ENCODE measurements around the gene APBB1IP. TPM values are rescaled to one million over a fixed set of nuclear protein-coding genes. Genes with fewer than 3 reads are reported as not detected.

The APBB1IP gene, protein sequence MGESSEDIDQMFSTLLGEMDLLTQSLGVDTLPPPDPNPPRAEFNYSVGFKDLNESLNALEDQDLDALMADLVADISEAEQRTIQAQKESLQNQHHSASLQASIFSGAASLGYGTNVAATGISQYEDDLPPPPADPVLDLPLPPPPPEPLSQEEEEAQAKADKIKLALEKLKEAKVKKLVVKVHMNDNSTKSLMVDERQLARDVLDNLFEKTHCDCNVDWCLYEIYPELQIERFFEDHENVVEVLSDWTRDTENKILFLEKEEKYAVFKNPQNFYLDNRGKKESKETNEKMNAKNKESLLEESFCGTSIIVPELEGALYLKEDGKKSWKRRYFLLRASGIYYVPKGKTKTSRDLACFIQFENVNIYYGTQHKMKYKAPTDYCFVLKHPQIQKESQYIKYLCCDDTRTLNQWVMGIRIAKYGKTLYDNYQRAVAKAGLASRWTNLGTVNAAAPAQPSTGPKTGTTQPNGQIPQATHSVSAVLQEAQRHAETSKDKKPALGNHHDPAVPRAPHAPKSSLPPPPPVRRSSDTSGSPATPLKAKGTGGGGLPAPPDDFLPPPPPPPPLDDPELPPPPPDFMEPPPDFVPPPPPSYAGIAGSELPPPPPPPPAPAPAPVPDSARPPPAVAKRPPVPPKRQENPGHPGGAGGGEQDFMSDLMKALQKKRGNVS
- total RNA-seq (not detected in 2 replicates), polyA plus RNA-seq (not detected in 2 replicates), polyA minus RNA-seq (not detected in 2 replicates), Bru-seq, nascent RNA (not detected), BruChase-seq, experiment 1, labeled RNA remaining after a 6-hour chase (not detected), BruChase-seq, experiment 2, labeled RNA remaining after a 2-hour chase (not detected)
- polyA plus RNA-seq (2011; cell fraction: cytosol; rRNA removed) = not detected in 2 replicates
- not detected in 2 replicates for polyA plus RNA-seq (2011; cell fraction: nucleus; rRNA removed)
- polyA plus RNA-seq (2012) = not detected in 2 replicates
- not detected for polyA minus RNA-seq (2011; cell fraction: cytosol; rRNA and poly(A)+ RNA removed)
- polyA minus RNA-seq (2011; cell fraction: nucleus; rRNA and poly(A)+ RNA removed) = not detected in 2 replicates
- long read RNA-seq = 0 reads

DNA sequence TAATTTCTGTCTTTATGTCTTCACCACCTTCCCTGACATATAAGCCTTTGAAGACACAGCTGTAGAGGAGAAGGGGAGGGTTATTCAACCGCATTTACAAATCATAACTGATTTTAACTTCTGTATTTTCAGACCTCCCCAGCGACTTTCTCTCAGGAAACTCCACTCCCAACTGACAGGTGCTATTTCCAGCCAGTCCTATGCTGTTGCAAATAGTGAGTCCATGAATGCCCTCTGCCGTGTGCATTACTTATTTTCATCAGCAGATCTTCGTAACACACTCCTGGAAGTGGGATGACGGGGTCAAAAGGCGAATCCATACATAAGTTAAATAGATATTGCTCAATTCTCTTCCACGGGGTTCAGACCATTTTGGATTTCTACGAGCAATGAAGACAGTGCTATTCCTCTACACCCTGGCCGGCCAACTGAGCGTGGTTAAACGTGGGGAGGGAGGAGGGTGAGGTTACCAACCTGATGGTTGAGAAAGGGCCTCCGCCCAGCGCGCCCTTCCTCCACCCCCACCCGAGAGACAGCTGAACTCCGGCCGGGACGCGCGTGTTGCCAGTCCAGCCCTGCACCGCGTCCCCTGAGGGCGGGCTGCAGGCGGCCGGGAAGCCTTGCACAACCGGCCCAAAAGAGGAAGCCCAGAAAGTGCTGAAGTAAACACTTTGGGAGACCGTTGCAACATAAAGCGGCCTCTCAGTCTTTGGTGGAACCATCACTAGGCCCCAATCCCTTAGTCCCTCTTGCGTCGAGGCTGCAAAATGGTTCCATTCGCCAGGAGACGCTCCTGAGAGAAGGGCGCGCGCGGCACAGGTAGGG, at the start of gene APBB1IP:
Gene APBB1IP, plus strand, starts transcription at position 705 of the 825 bp plus-strand sequence. CDS start 53,986 bp downstream, outside the sequence.
- Histone ChIP-seq H3K9me1 (replicated peaks; ENCODE audit: control insufficient read depth, extremely low read depth, insufficient read depth, low read length) (no peaks in the 10 kb centered on the region), H3K79me2 (ENCODE audit: control insufficient read depth, insufficient read depth, low read length) (no peaks in the 10 kb centered on the region), H3K36me3 (ENCODE audit: control insufficient read depth in 2 of 2, extremely low read depth in 1 of 2, insufficient read depth in 2 of 2, low read length in 2 of 2) (no peaks in the 10 kb centered on the region), H2AFZ (ENCODE audit: low read depth, low read length) (no peak within 1 kb of the TSS), H3K9ac (replicated peaks; ENCODE audit: extremely low read depth, insufficient read depth, low read length) (no peak within 1 kb of the TSS), H3K4me3 (replicated peaks in 1 of 3; ENCODE audit: insufficient read depth in 1 of 3, low read depth in 1 of 3, low read length in 3 of 3) (no peak within 1 kb of the TSS), H3K4me1 (ENCODE audit: control insufficient read depth, extremely low read depth, insufficient read depth, low read length) (no peaks in the 10 kb centered on the region), H3K9me3 (replicated peaks; ENCODE audit: control insufficient read depth, insufficient read depth, low read length) (peaks cover 2% of the 10 kb centered on the region), H4K20me1 (replicated peaks; ENCODE audit: control insufficient read depth, extremely low read depth, insufficient read depth, low read length) (no peaks in the 10 kb centered on the region), H3K27me3 (ENCODE audit: control insufficient read depth in 2 of 2, insufficient read depth in 2 of 2, low read length in 2 of 2) (no peaks in the 10 kb centered on the region), H3K27ac (ENCODE audit: insufficient read depth, low read depth, low read length) (no peak within 1 kb of the TSS), H3K4me2 (ENCODE audit: insufficient read depth, low read length) (no peak within 1 kb of the TSS)
- dilution Hi-C loops (cut with MboI; ENCODE audit: extremely low pct_ligation_motif_present, low sequenced_read_pairs) (no loop called here), intact Hi-C loops (cut with micrococcal nuclease) (no loop called here)
- CTCF ChIA-PET = no interaction called here
- DNase-seq (ENCODE audit: low read depth, low spot score) = no peak
- BruUV-seq (replicated peaks) = no TSS peak
- no peak for FAIRE-seq
- no peak for TF ChIP-seq POLR2A (IDR thresholded peaks at IDR 0.05; ENCODE audit: low read depth, low read length)
- TF ChIP-seq GATA2 (IDR thresholded peaks at IDR 0.05; ENCODE audit: insufficient read depth, insufficient read length, low read depth, low read length) = no peak
- no peak for TF ChIP-seq POLR2AphosphoS5 (IDR thresholded peaks at IDR 0.05; ENCODE audit: insufficient read depth, low read depth, low read length)
- TF ChIP-seq, protein P1, sequence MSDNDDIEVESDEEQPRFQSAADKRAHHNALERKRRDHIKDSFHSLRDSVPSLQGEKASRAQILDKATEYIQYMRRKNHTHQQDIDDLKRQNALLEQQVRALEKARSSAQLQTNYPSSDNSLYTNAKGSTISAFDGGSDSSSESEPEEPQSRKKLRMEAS (IDR thresholded peaks at IDR 0.05; ENCODE audit: insufficient read depth, insufficient read length) = no peak
- no peak for TF ChIP-seq MYC (IDR thresholded peaks at IDR 0.05; ENCODE audit: low read depth, low read length)
- TF ChIP-seq FOS (IDR thresholded peaks at IDR 0.05; ENCODE audit: borderline replicate concordance, insufficient read depth, low read length) = no peak
- no peak for TF ChIP-seq JUN (IDR thresholded peaks at IDR 0.05; ENCODE audit: borderline replicate concordance, insufficient read depth, insufficient read length, low read depth)
- no peak for TF ChIP-seq EZH2 (IDR thresholded peaks at IDR 0.05; ENCODE audit: borderline replicate concordance, low read depth, low read length, severe bottlenecking)
- TF ChIP-seq, protein P2, sequence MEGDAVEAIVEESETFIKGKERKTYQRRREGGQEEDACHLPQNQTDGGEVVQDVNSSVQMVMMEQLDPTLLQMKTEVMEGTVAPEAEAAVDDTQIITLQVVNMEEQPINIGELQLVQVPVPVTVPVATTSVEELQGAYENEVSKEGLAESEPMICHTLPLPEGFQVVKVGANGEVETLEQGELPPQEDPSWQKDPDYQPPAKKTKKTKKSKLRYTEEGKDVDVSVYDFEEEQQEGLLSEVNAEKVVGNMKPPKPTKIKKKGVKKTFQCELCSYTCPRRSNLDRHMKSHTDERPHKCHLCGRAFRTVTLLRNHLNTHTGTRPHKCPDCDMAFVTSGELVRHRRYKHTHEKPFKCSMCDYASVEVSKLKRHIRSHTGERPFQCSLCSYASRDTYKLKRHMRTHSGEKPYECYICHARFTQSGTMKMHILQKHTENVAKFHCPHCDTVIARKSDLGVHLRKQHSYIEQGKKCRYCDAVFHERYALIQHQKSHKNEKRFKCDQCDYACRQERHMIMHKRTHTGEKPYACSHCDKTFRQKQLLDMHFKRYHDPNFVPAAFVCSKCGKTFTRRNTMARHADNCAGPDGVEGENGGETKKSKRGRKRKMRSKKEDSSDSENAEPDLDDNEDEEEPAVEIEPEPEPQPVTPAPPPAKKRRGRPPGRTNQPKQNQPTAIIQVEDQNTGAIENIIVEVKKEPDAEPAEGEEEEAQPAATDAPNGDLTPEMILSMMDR (IDR thresholded peaks at IDR 0.05; ENCODE audit: extremely low read depth in 1 of 2, insufficient read depth in 1 of 2, low read depth in 1 of 2, low read length in 2 of 2) = no peak
- POLR2A ChIA-PET = no interaction called here
